Measurements from ENCODE around the gene CHST13.

The CHST13 gene

GRCh38 chr3:126511291-126511690 is 12.7 kb upstream of the CHST13 start:
- DNase-seq = no peak

GRCh38 chr3:126512026-126512425 is 11.9 kb upstream of the CHST13 start:
- DNase-seq = no peak

GRCh38 chr3:126512916-126513650 is 10.9 kb upstream of the CHST13 start:
- no peak for DNase-seq

- DNase-seq = no peak
These were observed 9.8 kb upstream of the CHST13 start for GRCh38 chr3:126514161-126514560.

- no peak for DNase-seq
These were observed 8.8 kb upstream of the CHST13 start for GRCh38 chr3:126515066-126515706.

GRCh38 chr3:126516152-126516935 is 7.6 kb upstream of the CHST13 start:
- DNase-seq = no peak

- no peak for DNase-seq
These were observed 7.0 kb upstream of the CHST13 start for GRCh38 chr3:126516936-126517290.

GRCh38 chr3:126517291-126517951 is 6.5 kb upstream of the CHST13 start, which contains the start of gene UROC1:
UROC1 (minus strand) TSS chr3:126517773; CDS start chr3:126517719, 54 bp downstream.
- DNase-seq = no peak

GRCh38 chr3:126517986-126518778 is 5.8 kb upstream of the CHST13 start:
- no peak for DNase-seq

- DNase-seq = no peak
These were observed 5.2 kb upstream of the CHST13 start for GRCh38 chr3:126518779-126519177.

- no peak for DNase-seq
These were observed 4.2 kb upstream of the CHST13 start for GRCh38 chr3:126519506-126520455.

- no peak for DNase-seq
These were observed 2.6 kb upstream of the CHST13 start for GRCh38 chr3:126521122-126521891.

GRCh38 chr3:126522363-126522788 is 1.6 kb upstream of the CHST13 start:
- DNase-seq = peak; percentile 89

- no peak for DNase-seq
These were observed 554 bp downstream of the CHST13 start for GRCh38 chr3:126524429-126524988.

- no peak for DNase-seq
These were observed 1.3 kb downstream of the CHST13 start for GRCh38 chr3:126525091-126525852.

- DNase-seq = no peak
These were observed 2.1 kb downstream of the CHST13 start for GRCh38 chr3:126525853-126526667.

- DNase-seq = no peak
These were observed 2.7 kb downstream of the CHST13 start for GRCh38 chr3:126526668-126527005.

GRCh38 chr3:126527006-126527405 is 3.1 kb downstream of the CHST13 start:
- no peak for DNase-seq

Measured in eye (tissue), 1 donor.